ENCODE measurements around the gene MCL1.

MCL1 gene

DNA sequence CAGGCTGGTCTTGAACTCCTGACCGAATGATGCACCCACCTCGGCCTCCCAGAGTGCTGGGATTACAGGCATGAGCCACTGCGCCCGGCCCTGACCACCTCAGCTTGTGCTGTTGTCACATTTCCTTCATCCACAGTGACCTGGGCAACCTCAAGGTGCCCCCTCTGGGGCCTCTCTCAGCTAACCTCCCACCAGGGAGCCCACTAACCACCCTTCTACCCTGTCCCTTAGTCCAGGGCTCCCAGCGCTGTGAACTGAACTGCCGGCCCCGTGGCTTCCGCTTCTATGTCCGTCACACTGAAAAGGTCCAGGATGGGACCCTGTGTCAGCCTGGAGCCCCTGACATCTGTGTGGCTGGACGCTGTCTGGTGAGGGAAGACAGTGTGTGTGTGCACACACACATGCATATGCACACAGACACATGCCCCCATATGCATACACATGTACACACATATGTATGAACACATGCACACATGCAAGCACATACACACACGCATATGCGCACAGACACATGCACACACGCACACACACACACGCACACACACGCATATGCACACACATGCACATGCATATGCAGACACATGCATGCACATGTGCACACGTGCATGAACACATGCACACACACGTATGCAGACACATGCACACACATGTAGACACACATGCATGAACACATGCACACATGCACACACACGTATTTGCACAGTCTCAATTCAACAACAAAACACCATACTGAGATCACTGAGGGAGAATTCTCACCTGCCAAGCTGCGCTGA is 24.0 kb downstream of the MCL1 start:
- H3K36me3 ChIP-seq (ENCODE audit: control insufficient read depth, insufficient read depth, low read length) = peaks cover 15% of the 10 kb centered on the region
- peaks cover 34% of the 10 kb centered on the region for H3K4me1 ChIP-seq (ENCODE audit: control insufficient read depth, insufficient read depth, low read length, poor library complexity, severe bottlenecking)
- H3K9me3 ChIP-seq (ENCODE audit: control insufficient read depth, low read length) = no peaks in the 10 kb centered on the region
- no peak overlapping the region for H3K4me3 ChIP-seq (ENCODE audit: extremely low read depth, insufficient read depth, low read length, poor library complexity, severe bottlenecking)
- WGBS, 2 experiments (ENCODE audit: insufficient coverage in 2 of 2) = 94 to 98% methylated on average over 17 to 18 of the region's 19 CpGs
- H3K27ac ChIP-seq (ENCODE audit: low read depth, low read length, severe bottlenecking) = no peak overlapping the region

DNA sequence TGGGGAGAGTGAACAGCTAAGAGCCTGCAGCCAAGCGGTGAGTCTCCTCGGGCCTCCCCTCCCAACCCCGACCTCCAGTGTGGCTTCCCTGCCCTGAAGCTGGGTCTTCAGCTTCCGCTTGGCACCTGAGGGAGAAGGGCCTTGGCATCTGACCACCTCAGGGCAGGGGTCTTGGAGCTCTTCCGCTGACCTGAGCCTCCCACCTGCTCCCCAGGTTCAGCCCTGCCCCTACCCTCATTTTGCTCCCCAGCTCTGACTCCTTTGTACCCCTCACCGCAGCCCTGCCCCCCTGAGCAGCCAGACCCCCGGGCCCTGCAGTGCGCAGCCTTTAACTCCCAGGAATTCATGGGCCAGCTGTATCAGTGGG is 25.3 kb downstream of the MCL1 start:
- no peak overlapping the region for H3K27ac ChIP-seq (ENCODE audit: low read depth, low read length, severe bottlenecking)
- H3K4me3 ChIP-seq (ENCODE audit: extremely low read depth, insufficient read depth, low read length, poor library complexity, severe bottlenecking) = no peak overlapping the region
- peaks cover 26% of the 10 kb centered on the region for H3K4me1 ChIP-seq (ENCODE audit: control insufficient read depth, insufficient read depth, low read length, poor library complexity, severe bottlenecking)
- H3K36me3 ChIP-seq (ENCODE audit: control insufficient read depth, insufficient read depth, low read length) = peaks cover 10% of the 10 kb centered on the region
- WGBS, 2 experiments (ENCODE audit: insufficient coverage in 2 of 2) = 92 to 100% methylated on average over 5 to 6 of the region's 8 CpGs
- H3K9me3 ChIP-seq (ENCODE audit: control insufficient read depth, low read length) = no peaks in the 10 kb centered on the region

DNA sequence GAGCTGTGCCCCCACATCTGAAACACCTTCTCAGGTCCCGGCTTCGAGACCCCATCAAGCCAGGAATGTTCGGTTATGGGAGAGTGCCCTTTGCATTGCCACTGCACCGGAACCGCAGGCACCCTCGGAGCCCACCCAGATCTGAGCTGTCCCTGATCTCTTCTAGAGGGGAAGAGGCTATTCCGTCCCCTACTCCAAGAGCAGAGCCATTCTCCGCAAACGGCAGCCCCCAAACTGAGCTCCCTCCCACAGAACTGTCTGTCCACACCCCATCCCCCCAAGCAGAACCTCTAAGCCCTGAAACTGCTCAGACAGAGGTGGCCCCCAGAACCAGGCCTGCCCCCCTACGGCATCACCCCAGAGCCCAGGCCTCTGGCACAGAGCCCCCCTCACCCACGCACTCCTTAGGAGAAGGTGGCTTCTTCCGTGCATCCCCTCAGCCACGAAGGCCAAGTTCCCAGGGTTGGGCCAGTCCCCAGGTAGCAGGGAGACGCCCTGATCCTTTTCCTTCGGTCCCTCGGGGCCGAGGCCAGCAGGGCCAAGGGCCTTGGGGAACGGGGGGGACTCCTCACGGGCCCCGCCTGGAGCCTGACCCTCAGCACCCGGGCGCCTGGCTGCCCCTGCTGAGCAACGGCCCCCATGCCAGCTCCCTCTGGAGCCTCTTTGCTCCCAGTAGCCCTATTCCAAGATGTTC is 25.9 kb downstream of the MCL1 start:
- peaks cover 10% of the 10 kb centered on the region for H3K36me3 ChIP-seq (ENCODE audit: control insufficient read depth, insufficient read depth, low read length)

DNA sequence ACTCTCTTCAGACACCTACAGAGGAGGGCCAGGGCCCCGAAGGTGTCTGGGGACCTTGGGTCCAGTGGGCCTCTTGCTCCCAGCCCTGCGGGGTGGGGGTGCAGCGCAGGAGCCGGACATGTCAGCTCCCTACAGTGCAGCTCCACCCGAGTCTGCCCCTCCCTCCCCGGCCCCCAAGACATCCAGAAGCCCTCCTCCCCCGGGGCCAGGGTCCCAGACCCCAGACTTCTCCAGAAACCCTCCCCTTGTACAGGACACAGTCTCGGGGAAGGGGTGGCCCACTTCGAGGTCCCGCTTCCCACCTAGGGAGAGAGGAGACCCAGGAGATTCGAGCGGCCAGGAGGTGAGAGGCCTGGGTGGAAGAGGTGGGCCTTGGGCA is 26.5 kb downstream of the MCL1 start:
- H3K36me3 ChIP-seq (ENCODE audit: control insufficient read depth, insufficient read depth, low read length) = peaks cover 10% of the 10 kb centered on the region
- peaks cover 22% of the 10 kb centered on the region for H3K4me1 ChIP-seq (ENCODE audit: control insufficient read depth, insufficient read depth, low read length, poor library complexity, severe bottlenecking)
- H3K9me3 ChIP-seq (ENCODE audit: control insufficient read depth, low read length) = no peaks in the 10 kb centered on the region
- WGBS, 2 experiments (ENCODE audit: insufficient coverage in 2 of 2) = 86 to 92% methylated on average over 6 to 9 of the region's 12 CpGs
- no peak overlapping the region for H3K4me3 ChIP-seq (ENCODE audit: extremely low read depth, insufficient read depth, low read length, poor library complexity, severe bottlenecking)
- H3K27ac ChIP-seq (ENCODE audit: low read depth, low read length, severe bottlenecking) = peak overlapping the region; percentile 71

More for the DNA sequence above, 25.9 kb downstream of the MCL1 start:
- Histone ChIP-seq H3K4me3 (ENCODE audit: extremely low read depth, insufficient read depth, low read length, poor library complexity, severe bottlenecking) (no peak overlapping the region), H3K27ac (ENCODE audit: low read depth, low read length, severe bottlenecking) (no peak overlapping the region), H3K4me1 (ENCODE audit: control insufficient read depth, insufficient read depth, low read length, poor library complexity, severe bottlenecking) (peaks cover 22% of the 10 kb centered on the region), H3K9me3 (ENCODE audit: control insufficient read depth, low read length) (no peaks in the 10 kb centered on the region)
- WGBS, 2 experiments (ENCODE audit: insufficient coverage in 2 of 2) = 91 to 93% methylated on average over 19 to 21 of the region's 23 CpGs

DNA sequence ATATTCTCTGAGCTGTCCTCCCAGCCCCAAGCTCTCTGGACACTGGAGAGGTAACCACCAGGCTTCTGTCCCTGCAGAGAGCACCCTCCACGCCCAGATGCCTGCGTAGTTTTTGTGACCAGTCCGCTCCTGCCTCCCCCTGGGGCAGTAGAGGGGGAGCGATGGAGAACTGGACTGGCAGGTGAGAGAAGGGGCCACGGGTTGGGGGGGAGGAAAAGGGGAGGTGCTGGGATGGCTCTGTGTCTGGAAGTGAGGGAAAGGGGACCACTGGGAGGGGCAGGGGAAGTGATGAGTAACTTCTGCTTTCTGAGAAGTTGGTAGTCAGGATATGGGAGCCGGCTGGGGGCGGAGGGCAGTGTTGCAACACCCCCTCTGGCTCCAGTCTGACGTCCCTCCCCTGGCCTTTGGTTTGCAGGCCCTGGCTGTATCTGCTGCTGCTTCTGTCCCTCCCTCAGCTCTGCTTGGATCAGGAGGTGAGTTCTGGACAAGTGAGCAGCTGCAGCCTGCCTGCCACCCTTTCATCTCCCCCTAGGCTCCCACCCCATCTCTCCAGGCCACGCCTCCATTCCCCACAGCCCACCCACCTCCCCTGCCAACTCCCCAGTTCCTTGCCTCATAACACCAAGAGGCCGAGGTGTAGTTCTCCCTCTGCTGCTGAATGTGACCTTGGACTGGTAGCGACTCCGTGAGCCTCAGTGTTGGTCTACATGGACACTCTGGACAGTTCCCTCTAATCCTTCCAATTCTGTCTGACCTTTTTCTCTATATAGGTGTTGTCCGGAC is 27.1 kb downstream of the MCL1 start:
- no peak overlapping the region for H3K4me3 ChIP-seq (ENCODE audit: extremely low read depth, insufficient read depth, low read length, poor library complexity, severe bottlenecking)
- H3K27ac ChIP-seq (ENCODE audit: low read depth, low read length, severe bottlenecking) = peak overlapping the region; percentile 71
- 62 to 68% methylated on average over 10 to 12 of the region's 13 CpGs for WGBS, 2 experiments (ENCODE audit: insufficient coverage in 2 of 2)

DNA sequence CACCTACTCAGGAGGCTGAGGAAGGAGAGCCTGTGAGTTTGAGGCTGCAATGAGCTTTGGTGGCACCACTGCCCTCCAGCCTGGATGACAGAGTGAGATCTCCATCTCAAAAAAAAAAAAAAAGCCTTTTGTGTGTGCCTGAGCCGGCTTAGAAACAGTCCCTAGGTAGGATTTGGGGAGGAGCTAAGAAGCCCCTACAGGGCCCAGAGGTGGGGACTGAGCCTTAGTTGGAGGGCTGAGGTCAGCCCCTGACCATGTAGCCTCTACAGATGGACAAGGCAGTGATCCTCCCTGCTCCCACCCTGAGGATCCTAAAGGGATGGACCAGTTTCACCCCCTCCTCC is 27.7 kb downstream of the MCL1 start:
- Histone ChIP-seq H3K9me3 (ENCODE audit: control insufficient read depth, low read length) (no peaks in the 10 kb centered on the region), H3K4me3 (ENCODE audit: extremely low read depth, insufficient read depth, low read length, poor library complexity, severe bottlenecking) (no peak overlapping the region), H3K4me1 (ENCODE audit: control insufficient read depth, insufficient read depth, low read length, poor library complexity, severe bottlenecking) (peaks cover 22% of the 10 kb centered on the region), H3K27ac (ENCODE audit: low read depth, low read length, severe bottlenecking) (peak overlapping the region; percentile 71), H3K36me3 (ENCODE audit: control insufficient read depth, insufficient read depth, low read length) (peaks cover 8% of the 10 kb centered on the region)
- WGBS, 2 experiments (ENCODE audit: insufficient coverage in 2 of 2) = no CpG with 5 or more reads among the region's 1 CpG

More for the DNA sequence above, 27.1 kb downstream of the MCL1 start:
- Histone ChIP-seq H3K9me3 (ENCODE audit: control insufficient read depth, low read length) (no peaks in the 10 kb centered on the region), H3K4me1 (ENCODE audit: control insufficient read depth, insufficient read depth, low read length, poor library complexity, severe bottlenecking) (peaks cover 22% of the 10 kb centered on the region), H3K36me3 (ENCODE audit: control insufficient read depth, insufficient read depth, low read length) (peaks cover 9% of the 10 kb centered on the region)

DNA sequence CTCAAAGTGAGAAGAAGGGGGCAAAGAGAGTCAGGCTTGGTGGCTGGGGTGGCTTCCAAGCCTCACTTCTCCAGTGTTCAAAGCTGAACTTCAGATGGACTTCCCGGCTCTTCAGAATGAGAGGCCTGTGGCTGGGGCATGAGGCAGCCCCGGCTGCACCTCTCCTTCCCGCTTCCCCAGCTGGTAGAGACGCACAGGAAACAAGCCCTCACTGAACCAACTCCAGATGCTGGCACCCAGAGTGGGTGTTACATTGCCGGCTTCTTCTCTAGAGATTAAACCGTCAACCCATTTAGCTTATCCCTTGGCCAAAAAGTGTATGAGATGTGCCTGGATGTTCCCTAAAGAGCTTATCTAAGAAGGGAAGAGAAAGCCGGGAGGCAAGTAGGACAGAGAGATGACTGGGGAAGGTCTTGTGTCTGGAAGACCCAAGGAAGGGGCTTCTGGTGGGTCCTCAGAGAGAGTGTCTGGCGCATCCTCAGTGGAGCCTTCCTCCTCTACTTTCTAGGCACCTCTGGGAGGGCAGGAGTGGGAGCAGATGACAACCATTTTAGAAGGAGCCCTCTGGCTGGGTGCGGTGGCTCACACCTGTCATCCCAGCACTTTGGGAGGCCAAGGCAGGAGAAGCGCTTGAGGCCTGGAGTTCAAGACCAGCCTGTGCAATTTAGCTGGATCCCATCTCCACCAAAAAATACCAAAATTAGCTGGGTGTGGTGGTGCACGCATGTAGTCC is 28.2 kb downstream of the MCL1 start:
- H3K36me3 ChIP-seq (ENCODE audit: control insufficient read depth, insufficient read depth, low read length) = peaks cover 8% of the 10 kb centered on the region
- 89 to 97% methylated on average over 9 to 10 of the region's 11 CpGs for WGBS, 2 experiments (ENCODE audit: insufficient coverage in 2 of 2)
- H3K27ac ChIP-seq (ENCODE audit: low read depth, low read length, severe bottlenecking) = peak overlapping the region; percentile 71
- no peaks in the 10 kb centered on the region for H3K9me3 ChIP-seq (ENCODE audit: control insufficient read depth, low read length)
- no peak overlapping the region for H3K4me3 ChIP-seq (ENCODE audit: extremely low read depth, insufficient read depth, low read length, poor library complexity, severe bottlenecking)
- peaks cover 22% of the 10 kb centered on the region for H3K4me1 ChIP-seq (ENCODE audit: control insufficient read depth, insufficient read depth, low read length, poor library complexity, severe bottlenecking)

DNA sequence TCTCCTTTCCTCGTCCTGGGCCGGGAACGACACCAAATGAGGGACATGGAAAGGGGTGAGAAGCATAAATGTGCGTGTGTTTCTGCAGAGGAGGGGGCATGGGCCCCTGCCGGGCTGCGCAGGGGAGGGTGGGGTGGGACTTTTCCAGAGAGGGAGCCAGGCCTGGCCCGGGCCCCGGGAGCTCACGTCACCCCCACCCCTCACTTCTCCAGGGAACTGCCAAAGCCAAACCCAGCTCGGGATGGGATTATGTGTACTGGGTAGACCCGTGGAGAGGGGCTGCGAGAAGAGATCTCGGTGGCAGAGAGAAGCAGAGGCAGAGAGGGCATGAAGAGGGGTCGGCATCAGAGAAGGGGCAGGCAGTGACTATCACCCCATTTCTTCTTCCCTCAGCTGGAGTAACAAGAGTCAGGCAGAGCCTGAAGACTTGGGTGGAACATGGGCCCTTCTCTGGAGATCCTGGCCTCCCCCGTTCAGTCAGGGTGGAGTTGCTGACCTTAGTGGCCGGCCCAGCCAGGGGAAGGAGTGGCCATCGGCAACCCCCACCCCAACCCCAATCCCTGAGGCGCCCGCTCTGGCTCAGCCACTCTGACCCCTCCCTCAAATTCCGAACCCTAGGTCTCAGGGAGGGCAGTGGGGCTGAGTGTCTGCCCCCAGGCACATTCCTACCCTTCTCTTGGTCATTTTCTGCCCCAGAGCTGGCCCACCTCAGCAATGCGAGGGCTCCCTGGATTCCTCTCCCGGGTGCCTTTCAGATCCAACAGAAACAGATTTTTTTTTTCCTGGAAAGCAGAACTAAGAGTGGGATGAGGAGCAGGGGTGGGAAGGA is 29.0 kb downstream of the MCL1 start:
- Histone ChIP-seq H3K4me1 (ENCODE audit: control insufficient read depth, insufficient read depth, low read length, poor library complexity, severe bottlenecking) (peaks cover 22% of the 10 kb centered on the region), H3K4me3 (ENCODE audit: extremely low read depth, insufficient read depth, low read length, poor library complexity, severe bottlenecking) (no peak overlapping the region), H3K9me3 (ENCODE audit: control insufficient read depth, low read length) (no peaks in the 10 kb centered on the region), H3K27ac (ENCODE audit: low read depth, low read length, severe bottlenecking) (peak overlapping the region; percentile 23), H3K36me3 (ENCODE audit: control insufficient read depth, insufficient read depth, low read length) (peaks cover 4% of the 10 kb centered on the region)
- WGBS, 2 experiments (ENCODE audit: insufficient coverage in 2 of 2) = 73 to 76% methylated on average over 8 to 11 of the region's 22 CpGs

DNA sequence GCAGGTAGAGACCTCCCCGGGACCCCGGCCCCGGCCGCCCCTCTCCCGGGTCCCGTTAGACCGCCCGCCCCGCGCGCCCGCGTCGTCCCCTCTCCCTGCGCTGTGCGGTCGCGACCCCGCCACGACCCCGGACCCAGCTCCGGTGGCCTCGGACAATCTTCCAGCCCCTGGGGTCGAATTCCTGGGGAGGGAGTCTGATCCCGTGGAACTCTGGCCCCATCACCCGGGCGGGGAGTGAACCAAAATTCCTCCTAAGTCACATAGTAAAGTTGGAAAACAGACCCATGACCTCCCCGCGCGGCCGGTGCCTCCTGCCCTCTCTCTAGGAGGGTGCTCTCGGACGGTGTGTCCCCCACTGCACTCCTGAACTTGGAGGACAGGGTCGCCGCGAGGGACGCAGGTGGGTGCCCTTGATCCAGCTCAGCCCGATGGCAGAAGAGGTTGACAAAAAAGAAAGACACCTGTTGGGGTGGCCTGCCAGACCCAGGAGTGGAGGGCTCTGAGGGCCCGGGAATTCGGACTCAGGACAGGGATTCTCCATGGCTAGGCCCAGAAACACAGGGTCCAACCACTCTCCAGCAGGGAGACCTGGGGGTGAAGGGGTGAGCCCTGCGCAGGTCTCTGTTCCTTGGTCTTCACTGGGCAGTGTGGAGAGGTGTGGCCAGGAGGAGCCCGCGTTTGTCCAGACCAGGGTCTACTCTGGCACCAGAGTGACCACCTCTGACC is 29.8 kb downstream of the MCL1 start:
- H3K9me3 ChIP-seq (ENCODE audit: control insufficient read depth, low read length) = no peaks in the 10 kb centered on the region
- no peak overlapping the region for H3K27ac ChIP-seq (ENCODE audit: low read depth, low read length, severe bottlenecking)
- peaks cover 22% of the 10 kb centered on the region for H3K4me1 ChIP-seq (ENCODE audit: control insufficient read depth, insufficient read depth, low read length, poor library complexity, severe bottlenecking)
- no peaks in the 10 kb centered on the region for H3K36me3 ChIP-seq (ENCODE audit: control insufficient read depth, insufficient read depth, low read length)
- H3K4me3 ChIP-seq (ENCODE audit: extremely low read depth, insufficient read depth, low read length, poor library complexity, severe bottlenecking) = peak overlapping the region; percentile 32
- WGBS, 2 experiments (ENCODE audit: insufficient coverage in 2 of 2) = 18 to 21% methylated on average over 33 to 35 of the region's 43 CpGs

All from mesodermal cell (in vitro differentiated cells).